Measurements from ENCODE around the gene KIF12.

KIF12 gene

GRCh38 chr9:114096041-114096511 lies 3.0 kb downstream of the KIF12 start:
- Histone ChIP-seq H3K4me1 (ENCODE audit: control insufficient read depth, low read length) (no peaks in the 10 kb centered on the region), H4K20me1 (ENCODE audit: control insufficient read depth, insufficient read depth, low read depth, low read length) (no peaks in the 10 kb centered on the region), H3K9me2 (replicated peaks; ENCODE audit: control insufficient read depth, low read length) (no peaks in the 10 kb centered on the region), H3K9me3 (ENCODE audit: control insufficient read depth, insufficient read depth, low read length) (no peaks in the 10 kb centered on the region), H3K36me3 (ENCODE audit: control insufficient read depth, low read length) (no peaks in the 10 kb centered on the region), H3F3A (ENCODE audit: control insufficient read depth, insufficient read depth) (no peaks in the 10 kb centered on the region), H3K27me3 (ENCODE audit: control insufficient read depth, low read length) (no peaks in the 10 kb centered on the region), H3K27ac (ENCODE audit: low read depth, low read length) (no peak overlapping the region), H3K4me3 (ENCODE audit: low read length) (no peak overlapping the region), H3K4me2 (ENCODE audit: low read length) (no peak overlapping the region), H3K79me2 (ENCODE audit: control insufficient read depth, low read length) (no peaks in the 10 kb centered on the region)
- TF ChIP-seq CTCF (IDR thresholded peaks at IDR 0.05; ENCODE audit: low read depth, low read length, poor library complexity, severe bottlenecking), result peak; percentile 30
- no peak for TF ChIP-seq EZH2phosphoT487 (IDR thresholded peaks at IDR 0.05; ENCODE audit: borderline replicate concordance, low read length)

- no peaks in the 10 kb centered on the region for H3K9me3 ChIP-seq (ENCODE audit: control insufficient read depth, insufficient read depth, low read length)
- no peak overlapping the region for H3K4me2 ChIP-seq (ENCODE audit: low read length)
- H4K20me1 ChIP-seq (ENCODE audit: control insufficient read depth, insufficient read depth, low read depth, low read length), result no peaks in the 10 kb centered on the region
- H3K9me2 ChIP-seq (replicated peaks; ENCODE audit: control insufficient read depth, low read length), result no peaks in the 10 kb centered on the region
- no peaks in the 10 kb centered on the region for H3K27me3 ChIP-seq (ENCODE audit: control insufficient read depth, low read length)
- H3F3A ChIP-seq (ENCODE audit: control insufficient read depth, insufficient read depth), result no peaks in the 10 kb centered on the region
- H3K27ac ChIP-seq (ENCODE audit: low read depth, low read length), result no peak overlapping the region
- no peaks in the 10 kb centered on the region for H3K4me1 ChIP-seq (ENCODE audit: control insufficient read depth, low read length)
- TF ChIP-seq EZH2phosphoT487 (IDR thresholded peaks at IDR 0.05; ENCODE audit: borderline replicate concordance, low read length), result no peak
- TF ChIP-seq CTCF (IDR thresholded peaks at IDR 0.05; ENCODE audit: low read depth, low read length, poor library complexity, severe bottlenecking), result no peak
- H3K79me2 ChIP-seq (ENCODE audit: control insufficient read depth, low read length), result no peaks in the 10 kb centered on the region
- no peaks in the 10 kb centered on the region for H3K36me3 ChIP-seq (ENCODE audit: control insufficient read depth, low read length)
- no peak overlapping the region for H3K4me3 ChIP-seq (ENCODE audit: low read length)
Observed at GRCh38 chr9:114094971-114095370, 4.1 kb downstream of the KIF12 start.

- H4K20me1 ChIP-seq (ENCODE audit: control insufficient read depth, insufficient read depth, low read depth, low read length), result no peaks in the 10 kb centered on the region
- no peaks in the 10 kb centered on the region for H3F3A ChIP-seq (ENCODE audit: control insufficient read depth, insufficient read depth)
- H3K4me2 ChIP-seq (ENCODE audit: low read length), result no peak overlapping the region
- H3K4me1 ChIP-seq (ENCODE audit: control insufficient read depth, low read length), result no peaks in the 10 kb centered on the region
- H3K27ac ChIP-seq (ENCODE audit: low read depth, low read length), result no peak overlapping the region
- no peaks in the 10 kb centered on the region for H3K9me2 ChIP-seq (replicated peaks; ENCODE audit: control insufficient read depth, low read length)
- H3K79me2 ChIP-seq (ENCODE audit: control insufficient read depth, low read length), result no peaks in the 10 kb centered on the region
- H3K27me3 ChIP-seq (ENCODE audit: control insufficient read depth, low read length), result no peaks in the 10 kb centered on the region
- no peaks in the 10 kb centered on the region for H3K9me3 ChIP-seq (ENCODE audit: control insufficient read depth, insufficient read depth, low read length)
- no peaks in the 10 kb centered on the region for H3K36me3 ChIP-seq (ENCODE audit: control insufficient read depth, low read length)
- no peak for TF ChIP-seq CTCF (IDR thresholded peaks at IDR 0.05; ENCODE audit: low read depth, low read length, poor library complexity, severe bottlenecking)
- no peak for TF ChIP-seq EZH2phosphoT487 (IDR thresholded peaks at IDR 0.05; ENCODE audit: borderline replicate concordance, low read length)
- no peak overlapping the region for H3K4me3 ChIP-seq (ENCODE audit: low read length)
Observed at GRCh38 chr9:114093761-114094505, 5.2 kb downstream of the KIF12 start.
